HG03025 (cell line): ENCODE results near the gene TUFT1.

Experiments used
- ATAC-seq: cut with Tn5 transposase; IDR thresholded peaks from one replicate; pipeline ENCODE4 v1.9.1; 2021; ENCODE audit warnings: mild to moderate bottlenecking, moderate library complexity; ENCODE audit not compliant: unreplicated experiment, low FRiP score

Gene TUFT1

GRCh38 chr1:151535326-151536271 is 4.5 kb upstream of the TUFT1 start:
- ATAC-seq = no peak

GRCh38 chr1:151536499-151536898 is 3.6 kb upstream of the TUFT1 start:
- no peak for ATAC-seq

- no peak for ATAC-seq
Measured at GRCh38 chr1:151537112-151537511, 3.0 kb upstream of the TUFT1 start.

- peak; percentile 32 for ATAC-seq
Measured at GRCh38 chr1:151539321-151540020, 638 bp upstream of the TUFT1 start.

- ATAC-seq = no peak
Measured at GRCh38 chr1:151540982-151541377, 871 bp downstream of the TUFT1 start.

GRCh38 chr1:151541752-151542151 is 1.6 kb downstream of the TUFT1 start:
- no peak for ATAC-seq

- no peak for ATAC-seq
Measured at GRCh38 chr1:151542710-151543129, 2.6 kb downstream of the TUFT1 start.

- ATAC-seq = no peak
Measured at GRCh38 chr1:151545542-151545941, 5.4 kb downstream of the TUFT1 start.

- no peak for ATAC-seq
Measured at GRCh38 chr1:151546011-151546925, 6.2 kb downstream of the TUFT1 start.

GRCh38 chr1:151547119-151547899 is 7.2 kb downstream of the TUFT1 start:
- ATAC-seq = no peak

- ATAC-seq = no peak
Measured at GRCh38 chr1:151547900-151548230, 7.8 kb downstream of the TUFT1 start.

GRCh38 chr1:151549199-151549598 is 9.1 kb downstream of the TUFT1 start:
- no peak for ATAC-seq

- ATAC-seq = no peak
Measured at GRCh38 chr1:151553659-151554058, 13.6 kb downstream of the TUFT1 start.

GRCh38 chr1:151556052-151556451 is 15.9 kb downstream of the TUFT1 start:
- ATAC-seq = no peak

- no peak for ATAC-seq
Measured at GRCh38 chr1:151562661-151563060, 22.6 kb downstream of the TUFT1 start.

GRCh38 chr1:151563376-151563775 is 23.3 kb downstream of the TUFT1 start:
- ATAC-seq = no peak

- ATAC-seq = no peak
Measured at GRCh38 chr1:151565502-151566189, 25.5 kb downstream of the TUFT1 start.

GRCh38 chr1:151568626-151569088 is 28.5 kb downstream of the TUFT1 start:
- no peak for ATAC-seq

- no peak for ATAC-seq
Measured at GRCh38 chr1:151570819-151571218, 30.7 kb downstream of the TUFT1 start.
